Tracheal epithelial cell (primary cell): ENCODE measurements around the gene TREM1. TPM values are rescaled to one million over a fixed set of nuclear protein-coding genes. Genes with fewer than 3 reads are reported as not detected.

Experiments used
- total RNA-seq: library from RNA; depleted of rRNA; stranded (reverse); fragments of >200 nt; gene quantifications from 2 replicates; pipeline ENCODE4 v1.2.1, GENCODE V29; 2014

The TREM1 gene
- total RNA-seq = 0.72 TPM in 1 of 2 replicates, not detected in the other

DNA sequence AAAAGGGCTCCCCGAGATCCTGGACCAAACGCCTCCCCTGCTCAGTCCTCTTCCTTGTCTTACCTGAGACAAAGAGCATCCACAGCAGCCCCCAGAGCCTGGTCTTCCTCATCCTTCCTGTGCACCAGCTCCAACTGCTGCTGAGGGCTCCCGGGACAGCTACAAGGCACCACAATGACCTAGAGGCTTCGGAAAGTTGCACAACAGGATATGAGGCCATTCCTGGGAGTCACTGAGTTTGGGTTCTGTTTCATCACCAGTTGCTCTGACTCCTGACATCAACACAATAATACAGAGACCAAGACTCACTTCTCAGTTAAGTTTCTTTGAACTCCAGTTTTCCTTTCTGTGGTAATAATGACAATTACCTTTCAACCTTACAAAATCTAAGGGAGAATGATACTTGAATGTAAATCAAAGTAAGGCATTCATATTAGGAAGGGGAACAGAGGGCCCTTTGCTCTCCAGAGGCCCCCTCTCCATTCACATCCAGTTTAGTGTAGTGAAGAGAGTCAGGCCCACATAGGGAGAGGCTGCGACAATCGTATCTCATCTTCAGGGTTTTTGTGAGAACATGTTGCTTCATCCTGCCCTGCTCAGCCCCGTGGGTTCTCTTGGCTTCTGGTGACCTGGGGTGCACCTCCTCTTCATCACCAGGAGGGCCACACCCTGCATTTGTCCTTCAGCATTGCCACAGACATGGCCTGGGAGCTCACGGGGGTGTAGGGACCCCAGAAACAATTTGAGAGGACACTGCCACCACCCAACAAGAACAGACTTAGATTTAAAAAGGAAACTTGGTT lies at the start of gene TREM1:
Gene TREM1, minus strand, starts transcription at position 139 of the 803 bp plus-strand sequence. Its CDS starts 27 bp downstream, at position 112.

DNA sequence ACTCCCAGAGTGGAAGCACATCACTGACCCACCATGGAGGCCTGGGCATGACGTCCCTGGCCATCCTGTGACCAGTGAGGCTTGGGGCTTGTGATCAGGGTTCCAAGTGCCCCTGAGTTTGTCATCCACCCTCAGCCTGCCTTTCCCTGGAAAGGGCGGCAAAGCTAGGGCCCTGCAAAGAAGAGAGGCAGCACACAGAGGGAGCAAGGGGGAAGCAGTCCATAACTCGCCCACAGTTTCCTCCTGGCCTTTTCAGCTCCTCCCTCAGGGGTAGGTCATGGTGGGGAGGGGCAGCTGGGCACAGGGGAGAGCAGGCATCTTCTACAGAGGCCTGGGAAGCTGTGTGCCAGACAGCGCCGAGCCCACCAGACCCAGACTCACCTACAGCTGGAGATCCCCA lies 48.8 kb upstream of the TREM1 start, which contains the start of gene NCR2:
Gene NCR2, plus strand, starts transcription at position 313 of the 400 bp plus-strand sequence. CDS start 269 bp downstream, outside the sequence.

DNA sequence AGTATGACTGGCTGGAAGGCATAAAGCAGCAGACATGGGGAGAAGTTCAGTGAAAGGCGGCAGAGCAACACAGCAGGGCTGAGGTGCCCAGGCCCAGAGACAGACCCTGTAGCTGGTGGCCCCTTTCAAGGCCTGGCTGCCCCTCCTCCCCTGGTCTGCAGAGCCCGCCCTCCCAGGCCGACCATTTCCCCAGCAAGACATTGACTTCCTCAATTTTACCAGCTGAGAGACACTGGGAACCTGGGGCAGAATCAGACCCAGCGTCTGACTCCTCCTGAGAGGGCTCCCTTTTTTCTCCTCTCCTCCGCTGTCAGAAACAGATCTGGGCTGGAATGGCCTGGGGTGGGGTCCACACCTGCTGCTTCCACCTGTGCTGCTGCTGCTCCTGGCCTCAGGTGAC lies 58.4 kb downstream of the TREM1 start, which contains the start of gene TREML4:
Gene TREML4, plus strand, starts transcription at position 254 of the 400 bp plus-strand sequence. Its CDS starts 79 bp downstream, at position 333.

Other genes with a start within 250 kb of the TREM1 start
- 0.43 and 1.2 TPM in 2 replicates for gene UNC5CL, start 247.5 kb downstream of the TREM1 start, total RNA-seq
- not detected in 2 replicates for gene TSPO2, start 244.2 kb downstream of the TREM1 start, total RNA-seq
- gene APOBEC2, start 233.5 kb downstream of the TREM1 start, total RNA-seq = not detected in 2 replicates
- gene OARD1, start 214.3 kb downstream of the TREM1 start, total RNA-seq = 8.2 and 16.2 TPM in 2 replicates
- gene NFYA, start 213.7 kb downstream of the TREM1 start, total RNA-seq = 11.9 and 14.9 TPM in 2 replicates
- gene TREML1, start 132.3 kb downstream of the TREM1 start, total RNA-seq = not detected in 2 replicates
- 2.8 and 3.1 TPM in 2 replicates for gene TREM2, start 123.6 kb downstream of the TREM1 start, total RNA-seq
- not detected in 2 replicates for gene TREML2, start 85.5 kb downstream of the TREM1 start, total RNA-seq
- not detected in 2 replicates for gene TREML4, start 58.3 kb downstream of the TREM1 start, total RNA-seq
- not detected in 2 replicates for gene NCR2, start 48.9 kb upstream of the TREM1 start, total RNA-seq